SK-N-SH treated with all-trans-retinoic acid at 6 μM for 48 hours (cell line): ENCODE data around the gene XAGE2.

Experiments
- ATAC-seq: fragments of 200-7000 bp; cut with Tn5 transposase; 3 replicates; pipeline ENCODE4 v1.9.1; 2020; ENCODE audit warnings: mild to moderate bottlenecking, moderate library complexity
- ARNTL ChIP-seq: fragments of 450-650 bp; formaldehyde crosslinking; IDR thresholded peaks from 2 replicates; pipeline ENCODE4 v1.5.0; 2020; ENCODE audit warnings: low read depth, mild to moderate bottlenecking, moderate library complexity, borderline replicate concordance
- BACH2 ChIP-seq: fragments of 250-450 bp; sonication (Bioruptor Pico); IDR thresholded peaks from 2 replicates; pipeline ENCODE4 v1.9.0; 2021; ENCODE audit warnings: mild to moderate bottlenecking, borderline replicate concordance
- CSDC2 ChIP-seq: fragments of 250-450 bp; sonication (Bioruptor Pico); IDR thresholded peaks from 2 replicates; pipeline ENCODE4 v1.5.0; 2020; ENCODE audit warnings: mild to moderate bottlenecking, moderate library complexity
- ESRRG ChIP-seq: fragments of 250-450 bp; sonication (Bioruptor Pico); IDR thresholded peaks from 2 replicates; pipeline ENCODE4 v1.6.1; 2021; ENCODE audit warnings: mild to moderate bottlenecking
- GLIS3 ChIP-seq: fragments of 250-450 bp; sonication (Bioruptor Pico); IDR thresholded peaks from 2 replicates; pipeline ENCODE4 v1.5.0; 2020; ENCODE audit warnings: mild to moderate bottlenecking, moderate library complexity
- OSR1 ChIP-seq: fragments of 250-450 bp; sonication (Bioruptor Pico); IDR thresholded peaks from 2 replicates; pipeline ENCODE4 v1.8.0; 2022; ENCODE audit warnings: moderate library complexity, mild to moderate bottlenecking, inconsistent platforms
- PPARA ChIP-seq: fragments of 250-450 bp; sonication (Bioruptor Pico); IDR thresholded peaks from 2 replicates; pipeline ENCODE4 v1.5.0; 2020; ENCODE audit warnings: mild to moderate bottlenecking, borderline replicate concordance
- RARB ChIP-seq: fragments of 250-450 bp; sonication (Bioruptor Pico); IDR thresholded peaks from 2 replicates; pipeline ENCODE4 v1.8.0; 2021; ENCODE audit warnings: mild to moderate bottlenecking, moderate library complexity
- SNAI2 ChIP-seq: fragments of 250-450 bp; sonication (Bioruptor Pico); IDR thresholded peaks from 2 replicates; pipeline ENCODE4 v1.5.0; 2020; ENCODE audit warnings: mild to moderate bottlenecking, moderate library complexity
- TOX ChIP-seq: fragments of 250-450 bp; sonication (Bioruptor Pico); IDR thresholded peaks from 2 replicates; pipeline ENCODE4 v1.8.0; 2021; ENCODE audit warnings: mild to moderate bottlenecking, moderate library complexity, borderline replicate concordance
- ZC3H10 ChIP-seq: fragments of 250-450 bp; sonication (Bioruptor Pico); IDR thresholded peaks from 2 replicates; pipeline ENCODE4 v1.5.1; 2021; ENCODE audit warnings: mild to moderate bottlenecking, moderate library complexity
- ZFP3 ChIP-seq: fragments of 250-450 bp; sonication (Bioruptor Pico); IDR thresholded peaks from 2 replicates; pipeline ENCODE4 v1.5.0; 2020; ENCODE audit warnings: mild to moderate bottlenecking, moderate library complexity
- ZFP30 ChIP-seq: fragments of 450-650 bp; formaldehyde crosslinking; IDR thresholded peaks from 2 replicates; pipeline ENCODE4 v1.5.0; 2022; ENCODE audit warnings: mild to moderate bottlenecking, moderate library complexity
- ZNF565 ChIP-seq: fragments of 450-650 bp; formaldehyde crosslinking; conservative IDR thresholded peaks from 2 replicates; pipeline ENCODE4 v1.5.0; 2020; ENCODE audit warnings: low read depth, mild to moderate bottlenecking, moderate library complexity
- ZNF70 ChIP-seq: fragments of 450-650 bp; formaldehyde crosslinking; IDR thresholded peaks from 2 replicates; pipeline ENCODE4 v1.5.0; 2020; ENCODE audit warnings: mild to moderate bottlenecking, moderate library complexity
- ZNF8 ChIP-seq: fragments of 450-650 bp; formaldehyde crosslinking; IDR thresholded peaks from 2 replicates; pipeline ENCODE4 v1.5.0; 2020; ENCODE audit warnings: mild to moderate bottlenecking, moderate library complexity
- TF ChIP-seq, protein P1 (sequence below): fragments of 250-450 bp; sonication (Bioruptor Pico); IDR thresholded peaks from 2 replicates; pipeline ENCODE4 v1.5.0; 2020; ENCODE audit warnings: mild to moderate bottlenecking, moderate library complexity
- TF ChIP-seq, protein P2 (sequence below): fragments of 250-450 bp; sonication (Bioruptor Pico); IDR thresholded peaks from 2 replicates; pipeline ENCODE4 v1.8.0; 2020; ENCODE audit warnings: mild to moderate bottlenecking, moderate library complexity, borderline replicate concordance
- TF ChIP-seq, protein P3 (sequence below): fragments of 250-450 bp; sonication (Bioruptor Pico); IDR thresholded peaks from 2 replicates; pipeline ENCODE4 v1.5.1; 2020; ENCODE audit warnings: low read depth, mild to moderate bottlenecking, moderate library complexity

The XAGE2 gene

DNA sequence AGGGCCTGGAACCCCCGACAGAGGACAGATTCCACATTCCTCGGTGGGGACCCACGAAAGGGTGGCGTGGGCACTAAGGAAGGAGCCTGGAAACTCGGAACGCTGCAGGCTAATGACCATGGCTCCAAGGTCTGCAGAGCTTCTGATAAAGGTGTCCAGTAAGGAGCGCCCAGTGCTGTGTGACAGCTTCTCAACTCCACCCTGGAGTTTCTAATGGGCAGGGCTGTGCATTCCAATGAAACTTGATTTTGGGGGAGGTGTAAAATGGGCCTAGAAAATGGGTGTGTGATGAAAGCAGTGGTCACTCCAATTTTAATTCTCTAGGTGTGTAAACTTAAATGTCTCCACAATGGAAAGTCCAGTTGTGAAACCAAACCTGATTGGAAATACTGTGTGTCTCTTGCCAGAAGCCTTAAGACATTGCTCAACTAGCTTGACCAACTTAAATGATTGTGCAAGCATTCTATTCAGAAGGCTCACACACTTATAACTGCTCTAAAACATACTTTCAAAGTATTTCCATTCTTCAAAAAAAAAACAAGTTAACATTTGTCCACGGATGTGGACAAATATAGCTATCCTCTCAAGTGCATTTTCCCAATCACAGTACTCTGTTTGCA lies 52.1 kb downstream of the XAGE2 start (continued):
- TF ChIP-seq, protein P1, sequence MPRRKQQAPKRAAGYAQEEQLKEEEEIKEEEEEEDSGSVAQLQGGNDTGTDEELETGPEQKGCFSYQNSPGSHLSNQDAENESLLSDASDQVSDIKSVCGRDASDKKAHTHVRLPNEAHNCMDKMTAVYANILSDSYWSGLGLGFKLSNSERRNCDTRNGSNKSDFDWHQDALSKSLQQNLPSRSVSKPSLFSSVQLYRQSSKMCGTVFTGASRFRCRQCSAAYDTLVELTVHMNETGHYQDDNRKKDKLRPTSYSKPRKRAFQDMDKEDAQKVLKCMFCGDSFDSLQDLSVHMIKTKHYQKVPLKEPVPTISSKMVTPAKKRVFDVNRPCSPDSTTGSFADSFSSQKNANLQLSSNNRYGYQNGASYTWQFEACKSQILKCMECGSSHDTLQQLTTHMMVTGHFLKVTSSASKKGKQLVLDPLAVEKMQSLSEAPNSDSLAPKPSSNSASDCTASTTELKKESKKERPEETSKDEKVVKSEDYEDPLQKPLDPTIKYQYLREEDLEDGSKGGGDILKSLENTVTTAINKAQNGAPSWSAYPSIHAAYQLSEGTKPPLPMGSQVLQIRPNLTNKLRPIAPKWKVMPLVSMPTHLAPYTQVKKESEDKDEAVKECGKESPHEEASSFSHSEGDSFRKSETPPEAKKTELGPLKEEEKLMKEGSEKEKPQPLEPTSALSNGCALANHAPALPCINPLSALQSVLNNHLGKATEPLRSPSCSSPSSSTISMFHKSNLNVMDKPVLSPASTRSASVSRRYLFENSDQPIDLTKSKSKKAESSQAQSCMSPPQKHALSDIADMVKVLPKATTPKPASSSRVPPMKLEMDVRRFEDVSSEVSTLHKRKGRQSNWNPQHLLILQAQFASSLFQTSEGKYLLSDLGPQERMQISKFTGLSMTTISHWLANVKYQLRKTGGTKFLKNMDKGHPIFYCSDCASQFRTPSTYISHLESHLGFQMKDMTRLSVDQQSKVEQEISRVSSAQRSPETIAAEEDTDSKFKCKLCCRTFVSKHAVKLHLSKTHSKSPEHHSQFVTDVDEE (CRISPR knock-in tag), result no peak
- no peak for TF ChIP-seq ZFP3 (CRISPR knock-in tag)
- TF ChIP-seq, protein P2, sequence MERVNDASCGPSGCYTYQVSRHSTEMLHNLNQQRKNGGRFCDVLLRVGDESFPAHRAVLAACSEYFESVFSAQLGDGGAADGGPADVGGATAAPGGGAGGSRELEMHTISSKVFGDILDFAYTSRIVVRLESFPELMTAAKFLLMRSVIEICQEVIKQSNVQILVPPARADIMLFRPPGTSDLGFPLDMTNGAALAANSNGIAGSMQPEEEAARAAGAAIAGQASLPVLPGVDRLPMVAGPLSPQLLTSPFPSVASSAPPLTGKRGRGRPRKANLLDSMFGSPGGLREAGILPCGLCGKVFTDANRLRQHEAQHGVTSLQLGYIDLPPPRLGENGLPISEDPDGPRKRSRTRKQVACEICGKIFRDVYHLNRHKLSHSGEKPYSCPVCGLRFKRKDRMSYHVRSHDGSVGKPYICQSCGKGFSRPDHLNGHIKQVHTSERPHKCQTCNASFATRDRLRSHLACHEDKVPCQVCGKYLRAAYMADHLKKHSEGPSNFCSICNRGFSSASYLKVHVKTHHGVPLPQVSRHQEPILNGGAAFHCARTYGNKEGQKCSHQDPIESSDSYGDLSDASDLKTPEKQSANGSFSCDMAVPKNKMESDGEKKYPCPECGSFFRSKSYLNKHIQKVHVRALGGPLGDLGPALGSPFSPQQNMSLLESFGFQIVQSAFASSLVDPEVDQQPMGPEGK (CRISPR knock-in tag), result no peak
- TF ChIP-seq ZNF70 (CRISPR knock-in tag), result no peak
- no peak for TF ChIP-seq PPARA
- no peak for TF ChIP-seq ZC3H10
- no peak for TF ChIP-seq ZNF8 (CRISPR knock-in tag)
- no peak for TF ChIP-seq TOX (CRISPR knock-in tag)

DNA sequence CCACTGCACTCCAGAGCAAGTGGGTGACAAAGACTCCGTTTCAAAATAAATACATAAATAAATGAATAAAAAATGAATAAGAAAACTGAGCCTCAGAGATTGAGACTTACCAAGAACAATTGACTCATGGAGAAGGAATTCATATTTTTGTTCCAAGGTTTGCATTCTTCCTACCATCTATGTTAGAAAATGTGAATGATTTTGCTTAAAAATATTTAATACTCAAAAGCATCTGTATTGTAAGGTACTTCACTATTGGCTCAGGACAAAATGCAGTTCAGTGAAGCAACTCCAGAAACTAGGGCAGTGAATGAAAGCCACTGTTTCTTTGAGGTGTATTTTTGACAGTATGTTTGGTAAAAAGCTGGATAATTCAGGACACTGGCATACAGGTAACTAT lies 54.1 kb downstream of the XAGE2 start:
- peak; percentile 87 for ATAC-seq
- TF ChIP-seq ZNF70 (CRISPR knock-in tag) (no peak), TOX (CRISPR knock-in tag) (no peak), CSDC2 (CRISPR knock-in tag) (no peak), ZFP3 (CRISPR knock-in tag) (no peak), ARNTL (CRISPR knock-in tag) (no peak), OSR1 (CRISPR knock-in tag) (no peak)

DNA sequence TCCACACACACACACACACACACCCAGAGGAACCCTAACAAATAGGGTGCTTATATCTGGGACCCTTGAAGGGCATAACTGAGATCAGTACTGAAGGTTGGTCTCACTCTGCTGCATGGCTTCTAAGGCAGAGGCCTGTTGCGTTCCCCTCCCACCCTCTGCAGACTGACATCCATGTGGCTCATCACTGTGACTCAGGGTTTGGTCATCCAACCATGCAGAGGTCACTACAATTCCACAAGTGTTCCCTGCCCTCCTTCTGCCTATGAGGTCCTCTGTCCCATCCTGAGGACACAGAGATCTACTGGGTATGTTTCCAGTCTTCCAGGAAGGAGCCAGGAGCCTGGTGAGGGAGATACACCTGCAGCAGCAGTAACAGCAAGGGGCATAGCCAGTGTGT lies 55.8 kb downstream of the XAGE2 start:
- TF ChIP-seq GLIS3 (CRISPR knock-in tag) (no peak), SNAI2 (no peak), ZNF565 (no peak), ESRRG (CRISPR knock-in tag) (no peak), TOX (CRISPR knock-in tag) (no peak), ZNF70 (CRISPR knock-in tag) (no peak), ZC3H10 (no peak), RARB (CRISPR knock-in tag) (no peak), BACH2 (CRISPR knock-in tag) (no peak), ZFP30 (CRISPR knock-in tag) (no peak), ARNTL (CRISPR knock-in tag) (no peak)
- TF ChIP-seq, protein P3, sequence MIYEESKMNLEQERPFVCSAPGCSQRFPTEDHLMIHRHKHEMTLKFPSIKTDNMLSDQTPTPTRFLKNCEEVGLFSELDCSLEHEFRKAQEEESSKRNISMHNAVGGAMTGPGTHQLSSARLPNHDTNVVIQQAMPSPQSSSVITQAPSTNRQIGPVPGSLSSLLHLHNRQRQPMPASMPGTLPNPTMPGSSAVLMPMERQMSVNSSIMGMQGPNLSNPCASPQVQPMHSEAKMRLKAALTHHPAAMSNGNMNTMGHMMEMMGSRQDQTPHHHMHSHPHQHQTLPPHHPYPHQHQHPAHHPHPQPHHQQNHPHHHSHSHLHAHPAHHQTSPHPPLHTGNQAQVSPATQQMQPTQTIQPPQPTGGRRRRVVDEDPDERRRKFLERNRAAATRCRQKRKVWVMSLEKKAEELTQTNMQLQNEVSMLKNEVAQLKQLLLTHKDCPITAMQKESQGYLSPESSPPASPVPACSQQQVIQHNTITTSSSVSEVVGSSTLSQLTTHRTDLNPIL, result no peak
- TF ChIP-seq, protein P1 (CRISPR knock-in tag), result no peak
- TF ChIP-seq, protein P2 (CRISPR knock-in tag), result no peak
- peak; percentile 55; the same call in 2 of the 3 replicates for ATAC-seq
